A549 (cell line): ENCODE measurements around the gene KNDC1. TPM values are rescaled to one million over a fixed set of nuclear protein-coding genes. Genes with fewer than 3 reads are reported as not detected.

Experiments used
- ATAC-seq, 2 experiments: fragments of 200-7000 bp in 1 of 2; fragments of >200 bp in 1 of 2; cut with Nextera tagmentation in 1 of 2; cut with Tn5 transposase in 1 of 2; 3 replicates each; pipeline versions ENCODE4 v1.8.0 to v1.9.1; 2018 to 2020; ENCODE audit warnings: mild to moderate bottlenecking in 1 of 2, moderate library complexity in 1 of 2
- CTCF ChIA-PET: fragments of 300-600 bp; sonication (Branson Sonifier 250); formaldehyde crosslinking; extraction: SDS; loops from one replicate; lab custom pipeline; 2021; ENCODE audit warnings: antibody characterized with exemption, inconsistent platforms; lab: Yijun Ruan, JAX
- POLR2A ChIA-PET: fragments of 350-600 bp; formaldehyde crosslinking; extraction: SDS; loops from one replicate; lab custom pipeline; 2021; ENCODE audit warnings: antibody characterized with exemption, inconsistent platforms; lab: Yijun Ruan, JAX
- DNase-seq, 2 experiments: peaks; one replicate each; pipeline versions ENCODE4 v3.0.0 to v3.0.0-alpha.2; 2011 to 2016; ENCODE audit warnings: low read depth in 1 of 2, low spot score in 1 of 2
- FAIRE-seq: peaks from 2 replicates; lab custom pipeline; 2011; peaks lifted over from hg19 to GRCh38; lab: Jason Lieb, UNC
- H3K27ac ChIP-seq, 2 experiments: fragments of >200 bp; sonication (Bioruptor Twin); formaldehyde crosslinking; 3 replicates each; pipeline ENCODE4 v1.5.1; 2016 to 2017
- H3K4me1 ChIP-seq: fragments of >200 bp; sonication (Bioruptor Twin); formaldehyde crosslinking; 3 replicates; pipeline ENCODE4 v1.6.1; 2016
- H3K4me2 ChIP-seq: fragments of >200 bp; sonication (Bioruptor Twin); formaldehyde crosslinking; 3 replicates; pipeline ENCODE4 v1.6.1; 2016
- H3K4me3 ChIP-seq: fragments of >200 bp; sonication (Bioruptor Twin); formaldehyde crosslinking; 3 replicates; pipeline ENCODE4 v1.5.1; 2016
- H3K9me3 ChIP-seq: fragments of >200 bp; sonication (Bioruptor Twin); formaldehyde crosslinking; 3 replicates; pipeline ENCODE4 v1.6.1; 2016
- CBX2 ChIP-seq: fragments of 200-600 bp; sonication (generic); IDR thresholded peaks from 2 replicates; pipeline ENCODE4 v1.6.1; 2016; ENCODE audit warnings: low read depth, mild to moderate bottlenecking, borderline replicate concordance
- CHD4 ChIP-seq: fragments of 200-600 bp; sonication (generic); IDR thresholded peaks from 2 replicates; pipeline ENCODE4 v1.6.1; 2016; ENCODE audit warnings: antibody characterized with exemption, mild to moderate bottlenecking, borderline replicate concordance
- FOSB ChIP-seq: fragments of 250-450 bp; sonication (Bioruptor Pico); IDR thresholded peaks from 2 replicates; pipeline ENCODE4 v1.5.0; 2020; ENCODE audit warnings: mild to moderate bottlenecking, moderate library complexity
- FOSL2 ChIP-seq, 2 experiments: fragments of 450-650 bp in 1 of 2; fragments of >200 bp in 1 of 2; sonication (Bioruptor Twin) in 1 of 2; formaldehyde crosslinking; IDR thresholded peaks; 2 replicates each; pipeline versions ENCODE4 v1.5.0 to v1.6.1; 2016 to 2020; ENCODE audit warnings: mild to moderate bottlenecking in 1 of 2, moderate library complexity in 1 of 2
- FOXS1 ChIP-seq: fragments of 250-450 bp; sonication (Bioruptor Pico); IDR thresholded peaks from 2 replicates; pipeline ENCODE4 v1.5.0; 2020; ENCODE audit warnings: mild to moderate bottlenecking, moderate library complexity
- GATA3 ChIP-seq: IDR thresholded peaks from 2 replicates; pipeline ENCODE4 v1.6.1; 2012; ENCODE audit warnings: borderline replicate concordance
- HOXA7 ChIP-seq: fragments of 250-450 bp; sonication (Bioruptor Pico); IDR thresholded peaks from 2 replicates; pipeline ENCODE4 v1.5.0; 2020; ENCODE audit warnings: mild to moderate bottlenecking, moderate library complexity
- HOXB13 ChIP-seq: fragments of 250-450 bp; sonication (Bioruptor Pico); IDR thresholded peaks from 2 replicates; pipeline ENCODE4 v1.5.0; 2020; ENCODE audit warnings: low read depth, mild to moderate bottlenecking, moderate library complexity
- HOXB5 ChIP-seq: fragments of 250-450 bp; sonication (Bioruptor Pico); IDR thresholded peaks from 2 replicates; pipeline ENCODE4 v1.5.0; 2020; ENCODE audit warnings: mild to moderate bottlenecking, moderate library complexity
- JUN ChIP-seq, 2 experiments: fragments of >200 bp; sonication (Bioruptor Twin); formaldehyde crosslinking; IDR thresholded peaks; 2 replicates in 1 of 2; 3 replicates in 1 of 2; pipeline ENCODE4 v1.6.1; 2016 to 2017
- KDM1A ChIP-seq: fragments of 200-600 bp; sonication (generic); IDR thresholded peaks from 2 replicates; pipeline ENCODE4 v1.6.1; 2016; ENCODE audit warnings: low read depth, mild to moderate bottlenecking
- KDM5A ChIP-seq: fragments of 200-600 bp; sonication (generic); IDR thresholded peaks from 2 replicates; pipeline ENCODE4 v1.6.1; 2016; ENCODE audit warnings: antibody characterized with exemption, mild to moderate bottlenecking
- MAFK ChIP-seq: fragments of 450-650 bp; IDR thresholded peaks from 2 replicates; pipeline ENCODE4 v1.6.1; 2014; ENCODE audit not compliant: partially characterized antibody
- NFE2L2 ChIP-seq: fragments of 150-350 bp; conservative IDR thresholded peaks from 2 replicates; pipeline ENCODE4 v1.6.1; 2014; ENCODE audit warnings: low read length
- NR3C1 ChIP-seq: fragments of >200 bp; sonication (Bioruptor Twin); formaldehyde crosslinking; IDR thresholded peaks from 3 replicates; pipeline ENCODE4 v1.6.1; 2017
- PBX3 ChIP-seq: IDR thresholded peaks from 2 replicates; pipeline ENCODE4 v1.6.1; 2012
- PHF8 ChIP-seq: fragments of 200-600 bp; sonication (generic); IDR thresholded peaks from 2 replicates; pipeline ENCODE4 v1.6.1; 2016; ENCODE audit warnings: low read depth, mild to moderate bottlenecking, antibody characterized with exemption, moderate library complexity, borderline replicate concordance
- POLR2AphosphoS2 ChIP-seq: conservative IDR thresholded peaks from 2 replicates; pipeline ENCODE4 v1.6.1; 2012; ENCODE audit warnings: low read length, improper control_type of control experiment, inconsistent platforms
- RAD21 ChIP-seq, 2 experiments: fragments of >200 bp in 1 of 2; sonication (Bioruptor Twin) in 1 of 2; formaldehyde crosslinking in 1 of 2; IDR thresholded peaks in 1 of 2; conservative IDR thresholded peaks in 1 of 2; 2 replicates in 1 of 2; 3 replicates in 1 of 2; pipeline ENCODE4 v1.6.1; 2012 to 2018; ENCODE audit warnings: inconsistent platforms in 1 of 2
- RFX5 ChIP-seq: fragments of 450-650 bp; IDR thresholded peaks from 2 replicates; pipeline ENCODE4 v1.7.1; 2014; ENCODE audit warnings: antibody characterized with exemption, mild to moderate bottlenecking, moderate library complexity
- SMC3 ChIP-seq: fragments of >200 bp; sonication (Bioruptor Twin); formaldehyde crosslinking; IDR thresholded peaks from 3 replicates; pipeline ENCODE4 v1.6.1; 2018; ENCODE audit warnings: inconsistent platforms
- SREBF2 ChIP-seq: fragments of 450-650 bp; IDR thresholded peaks from 2 replicates; pipeline ENCODE4 v1.6.1; 2014; ENCODE audit warnings: mild to moderate bottlenecking, moderate library complexity
- TP53 ChIP-seq: fragments of 250-450 bp; sonication (Bioruptor Pico); IDR thresholded peaks from 2 replicates; pipeline ENCODE4 v1.5.0; 2021; ENCODE audit warnings: mild to moderate bottlenecking, moderate library complexity
- ZC3H11A ChIP-seq: fragments of 450-650 bp; IDR thresholded peaks from 2 replicates; pipeline ENCODE4 v1.6.1; 2014; ENCODE audit warnings: antibody characterized with exemption, mild to moderate bottlenecking
- ZSCAN20 ChIP-seq: fragments of 250-450 bp; sonication (Bioruptor Pico); IDR thresholded peaks from 2 replicates; pipeline ENCODE4 v1.8.0; 2022; ENCODE audit warnings: mild to moderate bottlenecking, moderate library complexity
- WGBS: methylation state at CpG from one replicate; pipeline ENCODE4 v1.1.6; 2017; ENCODE audit errors: missing lambda C conversion rate; 5-methylcytosine and 5-hydroxymethylcytosine counted together
- polyA plus RNA-seq, 4 experiments: library from polyadenylated mRNA; depleted of rRNA in 3 of 4; stranded (reverse); fragments of >200 nt; fragmentation: RNase III in 1 of 4; extraction: RNeasy Plus Mini Kit Qiagen cat#74134 plus additional on column Dnase treatment in 1 of 4; gene quantifications; 2 replicates in 3 of 4; 3 replicates in 1 of 4; pipeline ENCODE4 v1.2.3, GENCODE V29; 2011 to 2017
- TF ChIP-seq, protein P1 (sequence below): fragments of 150-350 bp; IDR thresholded peaks from 2 replicates; pipeline ENCODE4 v1.6.1; 2014; ENCODE audit warnings: low read depth, mild to moderate bottlenecking, low read length
- TF ChIP-seq, protein P2 (sequence below): IDR thresholded peaks from 2 replicates; pipeline ENCODE4 v1.6.1; 2012; ENCODE audit warnings: low read depth, borderline replicate concordance
- TF ChIP-seq, protein P3 (sequence below): fragments of 250-450 bp; sonication (Bioruptor Pico); IDR thresholded peaks from 2 replicates; pipeline ENCODE4 v1.5.0; 2020; ENCODE audit warnings: low read depth, mild to moderate bottlenecking, moderate library complexity
- TF ChIP-seq, protein P4 (sequence below): fragments of 450-650 bp; IDR thresholded peaks from 2 replicates; pipeline ENCODE4 v1.6.1; 2014; ENCODE audit warnings: antibody characterized with exemption

KNDC1 gene
- polyA plus RNA-seq, 2 of the 4 experiments (the other 2 are of a cell fraction), result 0.56 to 0.63 TPM

DNA sequence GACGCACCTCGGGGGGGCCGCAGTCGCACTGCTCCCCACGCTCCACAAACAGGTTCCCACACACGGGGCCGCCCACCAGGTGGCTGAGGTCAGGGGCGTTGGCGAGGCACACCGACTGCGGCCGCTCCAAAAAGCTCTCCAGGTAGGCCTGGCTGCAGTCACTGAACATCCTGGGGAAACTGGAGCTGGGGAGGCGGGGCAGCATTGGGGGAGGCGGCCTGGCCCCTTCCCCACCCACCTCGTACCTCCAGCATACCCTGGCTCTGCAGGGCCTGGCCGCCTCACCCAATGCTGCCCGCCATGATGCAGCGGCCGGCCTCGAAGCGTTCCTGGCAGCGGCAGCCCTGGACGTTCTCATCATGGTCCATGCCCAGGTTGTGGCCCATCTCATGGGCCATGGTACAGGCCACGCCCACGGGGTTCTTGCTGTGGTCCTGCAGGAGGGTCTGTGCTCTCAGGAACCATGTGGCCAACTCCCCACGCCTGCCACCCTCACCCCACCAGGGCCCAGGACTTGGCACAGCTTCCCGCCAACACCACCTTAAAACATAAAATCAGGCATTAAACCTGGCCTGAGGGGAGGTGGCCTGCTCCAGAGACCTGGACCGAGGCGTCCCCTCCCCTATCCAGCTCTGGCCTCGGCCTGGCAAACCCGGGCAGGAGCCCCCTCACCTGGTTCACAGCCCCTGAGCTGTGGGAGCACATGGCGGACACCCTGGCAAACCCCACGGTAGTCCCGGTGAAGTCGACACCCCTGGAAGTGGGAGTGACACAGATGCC lies 111.7 kb downstream of the KNDC1 start:
- no peak overlapping the region for H3K4me2 ChIP-seq
- TF ChIP-seq ZSCAN20 (CRISPR knock-in tag) (no peak), ZC3H11A (no peak), KDM5A (no peak), PBX3 (no peak), FOSL2 (IDR thresholded peaks at IDR 0.05) (no peak), FOSL2 (CRISPR knock-in tag; IDR thresholded peaks at IDR 0.05) (no peak), NR3C1 (no peak), MAFK (no peak), RAD21 (conservative IDR thresholded peaks at IDR 0.05 in 1 of 2, IDR thresholded peaks at IDR 0.05 in 1 of 2) (no peak), PHF8 (no peak), HOXB13 (CRISPR knock-in tag) (no peak), CHD4 (no peak), POLR2AphosphoS2 (no peak), FOXS1 (CRISPR knock-in tag) (no peak), FOSB (CRISPR knock-in tag) (no peak), KDM1A (no peak)
- TF ChIP-seq, protein P1, sequence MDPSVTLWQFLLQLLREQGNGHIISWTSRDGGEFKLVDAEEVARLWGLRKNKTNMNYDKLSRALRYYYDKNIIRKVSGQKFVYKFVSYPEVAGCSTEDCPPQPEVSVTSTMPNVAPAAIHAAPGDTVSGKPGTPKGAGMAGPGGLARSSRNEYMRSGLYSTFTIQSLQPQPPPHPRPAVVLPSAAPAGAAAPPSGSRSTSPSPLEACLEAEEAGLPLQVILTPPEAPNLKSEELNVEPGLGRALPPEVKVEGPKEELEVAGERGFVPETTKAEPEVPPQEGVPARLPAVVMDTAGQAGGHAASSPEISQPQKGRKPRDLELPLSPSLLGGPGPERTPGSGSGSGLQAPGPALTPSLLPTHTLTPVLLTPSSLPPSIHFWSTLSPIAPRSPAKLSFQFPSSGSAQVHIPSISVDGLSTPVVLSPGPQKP, result no peak
- TF ChIP-seq, protein P2, sequence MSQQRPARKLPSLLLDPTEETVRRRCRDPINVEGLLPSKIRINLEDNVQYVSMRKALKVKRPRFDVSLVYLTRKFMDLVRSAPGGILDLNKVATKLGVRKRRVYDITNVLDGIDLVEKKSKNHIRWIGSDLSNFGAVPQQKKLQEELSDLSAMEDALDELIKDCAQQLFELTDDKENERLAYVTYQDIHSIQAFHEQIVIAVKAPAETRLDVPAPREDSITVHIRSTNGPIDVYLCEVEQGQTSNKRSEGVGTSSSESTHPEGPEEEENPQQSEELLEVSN, result no peak
- TF ChIP-seq, protein P3, sequence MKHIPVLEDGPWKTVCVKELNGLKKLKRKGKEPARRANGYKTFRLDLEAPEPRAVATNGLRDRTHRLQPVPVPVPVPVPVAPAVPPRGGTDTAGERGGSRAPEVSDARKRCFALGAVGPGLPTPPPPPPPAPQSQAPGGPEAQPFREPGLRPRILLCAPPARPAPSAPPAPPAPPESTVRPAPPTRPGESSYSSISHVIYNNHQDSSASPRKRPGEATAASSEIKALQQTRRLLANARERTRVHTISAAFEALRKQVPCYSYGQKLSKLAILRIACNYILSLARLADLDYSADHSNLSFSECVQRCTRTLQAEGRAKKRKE (CRISPR knock-in tag), result no peak
- TF ChIP-seq, protein P4, sequence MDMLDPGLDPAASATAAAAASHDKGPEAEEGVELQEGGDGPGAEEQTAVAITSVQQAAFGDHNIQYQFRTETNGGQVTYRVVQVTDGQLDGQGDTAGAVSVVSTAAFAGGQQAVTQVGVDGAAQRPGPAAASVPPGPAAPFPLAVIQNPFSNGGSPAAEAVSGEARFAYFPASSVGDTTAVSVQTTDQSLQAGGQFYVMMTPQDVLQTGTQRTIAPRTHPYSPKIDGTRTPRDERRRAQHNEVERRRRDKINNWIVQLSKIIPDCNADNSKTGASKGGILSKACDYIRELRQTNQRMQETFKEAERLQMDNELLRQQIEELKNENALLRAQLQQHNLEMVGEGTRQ, result no peak
- TF ChIP-seq, all 56 proteins: peak for 0
- 66% methylated on average over 20 of the region's 35 CpGs for WGBS
- ATAC-seq, result no peak
- no peak overlapping the region for H3K4me3 ChIP-seq
- H3K4me1 ChIP-seq, result no peaks in the 10 kb centered on the region
- CTCF ChIA-PET, result interaction anchor here (0.8 to 2.1 kb wide), 3 partner anchors 9 to 14 kb away, joined by 3 to 9 read pairs (median 3); no protein-coding TSS in a partner anchor
- no peak for FAIRE-seq
- DNase-seq, result no peak
- POLR2A ChIA-PET, result no interaction called here
- no peaks in the 10 kb centered on the region for H3K9me3 ChIP-seq
- H3K27ac ChIP-seq, result no peak overlapping the region

- ATAC-seq (no peak), FAIRE-seq (no peak)
- WGBS, result 84% methylated on average over 18 of the region's 29 CpGs
Measured at GRCh38 chr10:133272301-133272963, 112.4 kb downstream of the KNDC1 start.

More at GRCh38 chr10:133272301-133272963, 112.4 kb downstream of the KNDC1 start:
- DNase-seq, result no peak
- TF ChIP-seq SMC3, result no peak
- TF ChIP-seq FOSB (CRISPR knock-in tag), result no peak
- no peak for TF ChIP-seq TP53
- TF ChIP-seq GATA3, result no peak
- no peak for TF ChIP-seq NFE2L2
- TF ChIP-seq RFX5, result no peak
- TF ChIP-seq PHF8, result no peak
- TF ChIP-seq HOXA7 (CRISPR knock-in tag), result no peak
- no peak for TF ChIP-seq HOXB5 (CRISPR knock-in tag)
- no peak for TF ChIP-seq CBX2
- no peak for TF ChIP-seq NR3C1
- TF ChIP-seq, protein P4, result no peak
- no peak for TF ChIP-seq JUN (IDR thresholded peaks at IDR 0.05)
- TF ChIP-seq SREBF2, result no peak
- Histone ChIP-seq H3K4me2 (no peak overlapping the region), H3K4me1 (no peaks in the 10 kb centered on the region), H3K27ac (no peak overlapping the region), H3K9me3 (no peaks in the 10 kb centered on the region), H3K4me3 (no peak overlapping the region)
- ChIA-PET POLR2A (no interaction called here), CTCF (interaction anchor here (1.5 to 2.1 kb wide), 2 partner anchors 9 to 15 kb away, joined by 3 to 9 read pairs; no protein-coding TSS in a partner anchor)
